ENCODE measurements around the gene ZNF217. TPM values are rescaled to one million over a fixed set of nuclear protein-coding genes. Genes with fewer than 3 reads are reported as not detected.

Gene ZNF217
- total and polyA plus RNA-seq, 10 of the 15 experiments (the other 5 are each of a cell fraction or from before 2014, with no cell fraction given): 8.5 to 76.6 (median 40.6) TPM

DNA sequence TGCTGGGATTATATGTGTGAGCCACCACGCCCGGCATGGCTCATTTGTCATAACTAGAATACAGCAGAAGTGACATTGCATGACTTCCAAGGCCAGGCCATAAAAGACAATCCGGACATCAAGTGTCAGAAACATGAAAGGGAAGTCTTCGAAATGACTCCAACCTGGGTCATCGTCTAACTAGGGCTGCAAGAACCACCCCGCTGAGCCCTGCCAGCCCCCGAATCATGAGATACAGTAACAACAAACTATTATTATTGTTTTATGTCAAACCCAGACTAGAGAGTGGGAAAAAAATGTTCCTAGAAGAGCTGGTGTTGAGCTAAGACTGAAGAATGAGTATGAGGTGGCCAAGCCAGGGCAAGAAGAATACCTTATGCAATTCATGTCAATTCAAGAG is 59.6 kb downstream of the ZNF217 start:
- no peaks in the 10 kb centered on the region for H4K20me1 ChIP-seq (ENCODE audit: control insufficient read depth, insufficient read depth)
- ChIA-PET SMC1A (ENCODE audit: uncharacterized antibody, unreplicated experiment) (no interaction called here), CTCF (no interaction called here), POLR2A (no interaction called here), RAD21 (ENCODE audit: unreplicated experiment) (no interaction called here)
- H3K27me3 ChIP-seq (replicated peaks in 1 of 2; ENCODE audit: control insufficient read depth in 2 of 2, insufficient read depth in 2 of 2, low read length in 1 of 2): no peaks in the 10 kb centered on the region
- no peak for ATAC-seq
- no peaks in the 10 kb centered on the region for H3K79me2 ChIP-seq (ENCODE audit: control insufficient read depth, insufficient read depth, low read length)
- no peaks in the 10 kb centered on the region for H3K4me1 ChIP-seq (ENCODE audit: control insufficient read depth, insufficient read depth, low read length)
- no peak for DNase-seq (ENCODE audit: low read depth, low spot score)
- H2AFZ ChIP-seq (ENCODE audit: control insufficient read depth, low read depth, low read length): no peak overlapping the region
- no peak for FAIRE-seq
- in situ Hi-C loops (cut with MboI): no loop called here
- H3K9ac ChIP-seq (ENCODE audit: control insufficient read depth, insufficient read depth, low read length): no peak overlapping the region
- BruUV-seq (replicated peaks): no TSS peak
- no peak overlapping the region for H3K4me3 ChIP-seq
- no peak for TF ChIP-seq KLF5 (IDR thresholded peaks at IDR 0.05; ENCODE audit: partially characterized antibody)
- TF ChIP-seq POLR2A (IDR thresholded peaks at IDR 0.05; ENCODE audit: low read depth, low read length): no peak
- TF ChIP-seq, protein P1, sequence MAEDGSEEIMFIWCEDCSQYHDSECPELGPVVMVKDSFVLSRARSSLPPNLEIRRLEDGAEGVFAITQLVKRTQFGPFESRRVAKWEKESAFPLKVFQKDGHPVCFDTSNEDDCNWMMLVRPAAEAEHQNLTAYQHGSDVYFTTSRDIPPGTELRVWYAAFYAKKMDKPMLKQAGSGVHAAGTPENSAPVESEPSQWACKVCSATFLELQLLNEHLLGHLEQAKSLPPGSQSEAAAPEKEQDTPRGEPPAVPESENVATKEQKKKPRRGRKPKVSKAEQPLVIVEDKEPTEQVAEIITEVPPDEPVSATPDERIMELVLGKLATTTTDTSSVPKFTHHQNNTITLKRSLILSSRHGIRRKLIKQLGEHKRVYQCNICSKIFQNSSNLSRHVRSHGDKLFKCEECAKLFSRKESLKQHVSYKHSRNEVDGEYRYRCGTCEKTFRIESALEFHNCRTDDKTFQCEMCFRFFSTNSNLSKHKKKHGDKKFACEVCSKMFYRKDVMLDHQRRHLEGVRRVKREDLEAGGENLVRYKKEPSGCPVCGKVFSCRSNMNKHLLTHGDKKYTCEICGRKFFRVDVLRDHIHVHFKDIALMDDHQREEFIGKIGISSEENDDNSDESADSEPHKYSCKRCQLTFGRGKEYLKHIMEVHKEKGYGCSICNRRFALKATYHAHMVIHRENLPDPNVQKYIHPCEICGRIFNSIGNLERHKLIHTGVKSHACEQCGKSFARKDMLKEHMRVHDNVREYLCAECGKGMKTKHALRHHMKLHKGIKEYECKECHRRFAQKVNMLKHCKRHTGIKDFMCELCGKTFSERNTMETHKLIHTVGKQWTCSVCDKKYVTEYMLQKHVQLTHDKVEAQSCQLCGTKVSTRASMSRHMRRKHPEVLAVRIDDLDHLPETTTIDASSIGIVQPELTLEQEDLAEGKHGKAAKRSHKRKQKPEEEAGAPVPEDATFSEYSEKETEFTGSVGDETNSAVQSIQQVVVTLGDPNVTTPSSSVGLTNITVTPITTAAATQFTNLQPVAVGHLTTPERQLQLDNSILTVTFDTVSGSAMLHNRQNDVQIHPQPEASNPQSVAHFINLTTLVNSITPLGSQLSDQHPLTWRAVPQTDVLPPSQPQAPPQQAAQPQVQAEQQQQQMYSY (CRISPR knock-in tag; IDR thresholded peaks at IDR 0.05): no peak
- no peak for TF ChIP-seq SIX5 (IDR thresholded peaks at IDR 0.05; ENCODE audit: low read depth, low read length, severe bottlenecking)
- no peak for TF ChIP-seq SRF (IDR thresholded peaks at IDR 0.05; ENCODE audit: low read depth in 2 of 2, low read length in 2 of 2)
- TF ChIP-seq USF1 (IDR thresholded peaks at IDR 0.05; ENCODE audit: borderline replicate concordance, extremely low read length, insufficient read depth, low read depth, low read length): no peak
- no peak for TF ChIP-seq YBX1 (IDR thresholded peaks at IDR 0.05)
- TF ChIP-seq ZNF384 (IDR thresholded peaks at IDR 0.05; ENCODE audit: borderline replicate concordance, low read depth, low read length): no peak
- TF ChIP-seq MYC (IDR thresholded peaks at IDR 0.05; ENCODE audit: insufficient read depth, insufficient read length, insufficient replicate concordance, low read length, severe bottlenecking): no peak
- TF ChIP-seq MTA2 (IDR thresholded peaks at IDR 0.05; ENCODE audit: low read depth): no peak
- TF ChIP-seq ZBED1 (IDR thresholded peaks at IDR 0.05; ENCODE audit: borderline replicate concordance): no peak
- no peak for TF ChIP-seq ETV6 (conservative IDR thresholded peaks at IDR 0.05 in 1 of 2, IDR thresholded peaks at IDR 0.05 in 1 of 2; ENCODE audit: borderline replicate concordance in 1 of 2, low read depth in 1 of 2)
- no peak for TF ChIP-seq NFXL1 (IDR thresholded peaks at IDR 0.05; ENCODE audit: borderline replicate concordance)
- TF ChIP-seq HDGF (IDR thresholded peaks at IDR 0.05): no peak
- TF ChIP-seq SMAD5 (IDR thresholded peaks at IDR 0.05; ENCODE audit: low read depth): no peak
- H3K4me2 ChIP-seq (ENCODE audit: control insufficient read depth, insufficient read depth): no peak overlapping the region
- intact Hi-C loops (cut with micrococcal nuclease; ENCODE audit: unreplicated experiment): loop anchor here (10.0 kb wide), 1 partner anchor 279 kb away; no protein-coding TSS in a partner anchor
- 68% methylated on average over 7 of the region's 7 CpGs for WGBS (ENCODE audit: insufficient coverage, insufficient replicate concordance, low lambda C conversion rate, missing lambda C conversion rate)
- no peak overlapping the region for H3K27ac ChIP-seq (ENCODE audit: control insufficient read depth, insufficient read depth)
- no peaks in the 10 kb centered on the region for H3K9me3 ChIP-seq (replicated peaks; ENCODE audit: control insufficient read depth, insufficient read depth, low read length)
- no peaks in the 10 kb centered on the region for H3K36me3 ChIP-seq (ENCODE audit: control insufficient read depth in 2 of 2, insufficient read depth in 2 of 2, low read length in 1 of 2)

Measured in GM12878 (cell line).